GM23248 (cell line): ENCODE measurements around the gene SLC25A21.

ENCODE experiments used
- EZH2 ChIP-seq: fragments of 200-600 bp; sonication (generic); IDR thresholded peaks from 2 replicates; pipeline ENCODE4 v1.6.1; 2018; ENCODE audit warnings: antibody characterized with exemption, mild to moderate bottlenecking; ENCODE audit not compliant: insufficient read depth, poor library complexity, severe bottlenecking
- EZH2phosphoT487 ChIP-seq: fragments of 200-600 bp; sonication (generic); IDR thresholded peaks from 2 replicates; pipeline ENCODE4 v1.6.1; 2018; ENCODE audit warnings: antibody characterized with exemption, moderate library complexity, mild to moderate bottlenecking, low read depth; ENCODE audit not compliant: insufficient read depth

GRCh38 chr14:37202265-37202664 is 29.9 kb upstream of the SLC25A21 start:
- TF ChIP-seq EZH2phosphoT487, result no peak
- TF ChIP-seq EZH2, result no peak
